ENCODE measurements around the gene RAPGEF6. TPM values are rescaled to one million over a fixed set of nuclear protein-coding genes. Genes with fewer than 3 reads are reported as not detected.

Gene RAPGEF6
- total and polyA plus RNA-seq, 2 experiments from 2014 or later, result 9.5 to 20.3 TPM

GRCh38 chr5:131396015-131396414 lies 239.0 kb downstream of the RAPGEF6 start (continued):
- no peak for TF ChIP-seq ZNF462 (CRISPR knock-in tag; IDR thresholded peaks at IDR 0.05)
- TF ChIP-seq ZNF331 (CRISPR knock-in tag; IDR thresholded peaks at IDR 0.05; ENCODE audit: low read depth), result no peak
- TF ChIP-seq POLR2AphosphoS5 (IDR thresholded peaks at IDR 0.05; ENCODE audit: low read depth), result no peak
- TF ChIP-seq EZH2 (IDR thresholded peaks at IDR 0.05; ENCODE audit: low read depth, unreplicated experiment), result no peak
- no peak for TF ChIP-seq JUNB (IDR thresholded peaks at IDR 0.05; ENCODE audit: unreplicated experiment)
- no peak for TF ChIP-seq CREB1 (CRISPR knock-in tag; IDR thresholded peaks at IDR 0.05; ENCODE audit: low read depth)
- TF ChIP-seq REST (IDR thresholded peaks at IDR 0.05; ENCODE audit: unreplicated experiment), result no peak
- no peak for TF ChIP-seq EZH2phosphoT487 (IDR thresholded peaks at IDR 0.05; ENCODE audit: unreplicated experiment)

All from GM23338 (cell line).